Activated T-cell treated with anti-CD3 and anti-CD28 coated beads, Interleukin-2, amount 50 U/mL, for 24 hours (primary cell): ENCODE measurements around the gene CDH3.

ENCODE experiments used
- DNase-seq: peaks from one replicate; pipeline ENCODE4 v3.0.0-alpha.2; 2020
- H3K27ac Mint-ChIP-seq: 2 replicates; pipeline ENCODE4 v1.8.0; 2020; ENCODE audit warnings: mild to moderate bottlenecking, mixed read lengths
- H3K27me3 Mint-ChIP-seq: 2 replicates; pipeline ENCODE4 v1.8.0; 2020; ENCODE audit warnings: mixed read lengths
- H3K36me3 Mint-ChIP-seq: 2 replicates; pipeline ENCODE4 v1.8.0; 2020; ENCODE audit warnings: low read depth, mixed read lengths
- H3K4me1 Mint-ChIP-seq: 2 replicates; pipeline ENCODE4 v1.8.0; 2020; ENCODE audit warnings: low read depth, mixed read lengths
- H3K4me3 Mint-ChIP-seq: 2 replicates; pipeline ENCODE4 v1.8.0; 2020; ENCODE audit warnings: mild to moderate bottlenecking, moderate library complexity, mixed read lengths
- H3K9me3 Mint-ChIP-seq: 2 replicates; pipeline ENCODE4 v1.8.0; 2020; ENCODE audit warnings: mixed read lengths

Gene CDH3

DNA sequence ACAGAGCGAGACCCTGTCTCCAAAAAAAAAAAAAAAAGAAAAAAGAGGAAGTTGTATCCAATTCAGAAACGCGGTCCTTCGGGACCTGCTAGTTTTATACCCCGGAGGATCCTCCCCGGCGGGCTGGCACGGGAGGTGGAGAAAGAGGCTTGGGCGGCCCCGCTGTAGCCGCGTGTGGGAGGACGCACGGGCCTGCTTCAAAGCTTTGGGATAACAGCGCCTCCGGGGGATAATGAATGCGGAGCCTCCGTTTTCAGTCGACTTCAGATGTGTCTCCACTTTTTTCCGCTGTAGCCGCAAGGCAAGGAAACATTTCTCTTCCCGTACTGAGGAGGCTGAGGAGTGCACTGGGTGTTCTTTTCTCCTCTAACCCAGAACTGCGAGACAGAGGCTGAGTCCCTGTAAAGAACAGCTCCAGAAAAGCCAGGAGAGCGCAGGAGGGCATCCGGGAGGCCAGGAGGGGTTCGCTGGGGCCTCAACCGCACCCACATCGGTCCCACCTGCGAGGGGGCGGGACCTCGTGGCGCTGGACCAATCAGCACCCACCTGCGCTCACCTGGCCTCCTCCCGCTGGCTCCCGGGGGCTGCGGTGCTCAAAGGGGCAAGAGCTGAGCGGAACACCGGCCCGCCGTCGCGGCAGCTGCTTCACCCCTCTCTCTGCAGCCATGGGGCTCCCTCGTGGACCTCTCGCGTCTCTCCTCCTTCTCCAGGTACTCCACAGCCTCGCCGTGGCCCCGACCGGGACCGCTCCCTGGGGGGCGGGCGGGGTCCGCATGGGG, at the start of gene CDH3:
CDH3 (plus strand) TSS at position 596 of the 779 bp plus-strand sequence; CDS start at position 666, 70 bp downstream.
- peaks cover 80% of the 10 kb centered on the region for H3K27me3 Mint-ChIP-seq
- H3K36me3 Mint-ChIP-seq, result no peaks in the 10 kb centered on the region
- no peaks in the 10 kb centered on the region for H3K9me3 Mint-ChIP-seq
- H3K27ac Mint-ChIP-seq, result no peak within 1 kb of the TSS
- peak within 1 kb of the TSS; percentile 63 for H3K4me3 Mint-ChIP-seq
- peaks cover 23% of the 10 kb centered on the region for H3K4me1 Mint-ChIP-seq
- DNase-seq, result peak; percentile 48

DNA sequence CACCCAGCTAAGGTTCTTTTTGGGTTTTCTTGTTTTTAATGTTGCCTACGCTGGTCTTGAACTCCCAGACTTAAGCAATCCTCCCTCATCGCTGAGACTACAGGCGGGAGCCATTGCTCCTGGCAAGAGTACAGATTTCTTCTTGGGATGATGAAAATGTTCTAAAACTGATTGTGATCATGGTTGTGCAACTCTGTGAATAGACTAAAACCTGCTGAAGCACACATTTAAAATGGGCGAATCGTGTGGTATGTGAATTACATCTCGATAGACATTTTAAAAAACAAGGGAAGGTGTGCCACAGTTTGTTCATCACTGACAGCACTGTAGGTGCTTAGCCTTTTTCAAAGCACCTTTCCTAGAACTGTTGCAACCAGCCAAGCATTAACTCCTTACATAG, 48.8 kb upstream of the CDH3 start:
- Mint-ChIP-seq H3K27ac (no peak overlapping the region), H3K36me3 (peaks cover 3% of the 10 kb centered on the region), H3K9me3 (peaks cover 6% of the 10 kb centered on the region), H3K4me3 (no peak overlapping the region), H3K4me1 (no peaks in the 10 kb centered on the region), H3K27me3 (no peaks in the 10 kb centered on the region)
- no peak for DNase-seq

DNA sequence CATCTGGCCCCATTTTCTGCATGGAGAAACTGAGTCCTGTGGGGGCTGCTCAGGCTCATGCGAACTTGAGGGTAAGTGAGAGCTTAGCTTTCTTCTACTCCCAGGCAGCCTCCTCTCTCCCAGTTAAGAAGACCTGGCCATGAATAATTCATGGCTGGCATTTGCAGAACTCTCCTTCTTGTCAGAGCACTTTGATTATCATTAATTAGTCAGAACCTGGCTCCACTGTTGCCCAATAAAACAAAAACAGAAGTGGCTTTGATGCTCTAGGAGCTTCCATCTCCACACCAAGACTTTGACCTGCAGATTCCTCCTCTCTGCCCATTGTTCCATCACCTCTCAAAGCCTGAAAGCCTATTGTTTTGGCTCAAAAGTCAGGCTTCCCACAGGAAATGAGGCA, 45.5 kb upstream of the CDH3 start:
- Mint-ChIP-seq H3K36me3 (no peaks in the 10 kb centered on the region), H3K27me3 (no peaks in the 10 kb centered on the region), H3K9me3 (no peaks in the 10 kb centered on the region), H3K4me1 (no peaks in the 10 kb centered on the region), H3K27ac (no peak overlapping the region), H3K4me3 (no peak overlapping the region)
- DNase-seq, result no peak

DNA sequence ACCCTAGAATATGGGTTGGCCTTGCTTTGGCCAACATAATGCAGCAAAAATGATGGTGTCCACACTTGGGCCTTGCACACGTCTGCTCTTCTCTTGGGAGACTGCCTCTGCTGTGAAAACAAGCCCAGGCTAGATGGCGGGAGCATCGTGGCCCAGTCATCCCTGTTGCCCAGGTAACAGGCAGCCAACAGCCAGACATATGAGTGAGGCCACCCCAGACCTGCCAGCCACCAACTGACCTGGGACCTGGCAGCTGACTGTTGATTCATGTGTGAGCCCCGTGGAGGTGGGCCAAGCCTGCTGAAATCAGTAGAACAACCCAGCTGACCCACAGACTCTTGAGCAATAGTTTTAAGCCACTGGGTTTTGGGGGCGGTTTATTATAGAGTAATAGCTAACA, 39.4 kb upstream of the CDH3 start:
- Mint-ChIP-seq H3K27ac (no peak overlapping the region), H3K36me3 (no peaks in the 10 kb centered on the region)
- DNase-seq, result no peak

GRCh38 chr16:68607443-68607842, 37.7 kb upstream of the CDH3 start:
- DNase-seq, result no peak
- Mint-ChIP-seq H3K27ac (no peak overlapping the region), H3K4me1 (no peaks in the 10 kb centered on the region), H3K27me3 (no peaks in the 10 kb centered on the region), H3K4me3 (no peak overlapping the region), H3K9me3 (peaks cover under 1% of the 10 kb centered on the region), H3K36me3 (no peaks in the 10 kb centered on the region)

More for the DNA sequence above, 39.4 kb upstream of the CDH3 start:
- no peak overlapping the region for H3K4me3 Mint-ChIP-seq
- no peaks in the 10 kb centered on the region for H3K9me3 Mint-ChIP-seq
- no peaks in the 10 kb centered on the region for H3K27me3 Mint-ChIP-seq
- H3K4me1 Mint-ChIP-seq, result no peaks in the 10 kb centered on the region

DNA sequence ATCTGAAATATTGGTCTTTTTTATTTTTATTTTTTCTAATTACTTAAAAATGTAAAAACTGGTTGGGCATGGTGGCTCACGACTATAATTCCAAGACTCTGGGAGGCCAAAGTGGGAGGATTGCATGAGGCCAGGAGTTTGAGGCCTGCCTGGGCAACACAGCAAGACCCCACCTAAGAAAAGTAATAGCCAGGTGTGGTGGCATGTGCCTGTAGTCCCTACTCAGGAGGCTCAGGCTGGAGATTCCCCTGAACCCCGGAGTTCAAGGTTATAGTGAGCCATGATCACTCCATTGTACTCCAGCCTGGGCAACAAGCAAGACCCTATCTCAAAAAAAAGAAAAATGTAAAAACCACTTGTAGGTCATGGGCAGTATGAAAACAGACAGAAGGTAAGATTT, 36.8 kb upstream of the CDH3 start:
- H3K27ac Mint-ChIP-seq, result no peak overlapping the region
- peaks cover 4% of the 10 kb centered on the region for H3K9me3 Mint-ChIP-seq
- no peaks in the 10 kb centered on the region for H3K36me3 Mint-ChIP-seq
- H3K4me1 Mint-ChIP-seq, result no peaks in the 10 kb centered on the region
- H3K27me3 Mint-ChIP-seq, result no peaks in the 10 kb centered on the region
- no peak for DNase-seq
- no peak overlapping the region for H3K4me3 Mint-ChIP-seq

DNA sequence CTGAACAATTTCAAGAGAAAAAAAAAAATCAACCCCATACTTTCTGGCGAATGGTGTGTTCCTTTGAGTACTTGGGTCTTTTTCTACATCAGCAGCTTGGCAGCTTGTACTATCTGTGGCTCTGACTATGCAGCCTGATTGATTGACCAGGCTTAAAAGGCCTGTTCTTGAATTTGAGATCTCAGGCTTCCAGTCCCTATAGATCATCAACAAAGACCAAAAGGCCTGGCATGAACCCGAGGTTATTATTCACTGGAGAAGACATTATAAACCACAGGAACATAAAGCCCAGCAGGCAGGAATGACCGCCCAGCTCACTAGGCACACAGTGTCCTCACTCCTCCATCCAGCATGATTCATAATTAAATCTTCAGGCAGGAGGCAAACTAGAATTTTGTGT, 32.1 kb upstream of the CDH3 start:
- H3K4me3 Mint-ChIP-seq, result no peak overlapping the region
- H3K27me3 Mint-ChIP-seq, result no peaks in the 10 kb centered on the region
- H3K4me1 Mint-ChIP-seq, result no peaks in the 10 kb centered on the region
- DNase-seq, result no peak
- no peak overlapping the region for H3K27ac Mint-ChIP-seq
- H3K9me3 Mint-ChIP-seq, result peaks cover 7% of the 10 kb centered on the region
- no peaks in the 10 kb centered on the region for H3K36me3 Mint-ChIP-seq

DNA sequence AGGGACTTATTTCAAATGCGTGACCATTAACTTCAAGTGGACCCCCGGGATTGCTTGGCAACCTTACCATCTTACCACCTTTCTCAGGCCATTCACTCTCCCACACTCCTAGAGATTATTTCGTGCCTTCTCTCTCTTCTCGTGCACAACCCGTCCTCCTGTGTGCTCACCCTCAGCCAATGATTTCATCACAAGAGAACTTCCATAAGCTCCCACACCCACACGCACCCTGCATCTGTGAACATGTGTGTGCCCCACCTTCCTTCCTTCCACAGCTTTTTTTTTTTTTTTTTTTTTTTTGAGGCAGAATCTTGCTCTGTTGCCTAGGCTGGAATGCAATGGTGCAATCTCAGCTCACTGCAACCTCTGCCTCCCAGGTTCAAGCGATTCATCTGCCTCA, 27.4 kb upstream of the CDH3 start:
- Mint-ChIP-seq H3K4me3 (no peak overlapping the region), H3K27ac (no peak overlapping the region), H3K27me3 (no peaks in the 10 kb centered on the region), H3K9me3 (peaks cover 4% of the 10 kb centered on the region), H3K36me3 (no peaks in the 10 kb centered on the region), H3K4me1 (no peaks in the 10 kb centered on the region)
- DNase-seq, result no peak

- peaks cover 4% of the 10 kb centered on the region for H3K4me1 Mint-ChIP-seq
- peaks cover 13% of the 10 kb centered on the region for H3K27me3 Mint-ChIP-seq
- no peak overlapping the region for H3K27ac Mint-ChIP-seq
- no peaks in the 10 kb centered on the region for H3K9me3 Mint-ChIP-seq
- no peak overlapping the region for H3K4me3 Mint-ChIP-seq
- no peak for DNase-seq
- H3K36me3 Mint-ChIP-seq, result no peaks in the 10 kb centered on the region
Observed at GRCh38 chr16:68626557-68626956, 18.6 kb upstream of the CDH3 start.

DNA sequence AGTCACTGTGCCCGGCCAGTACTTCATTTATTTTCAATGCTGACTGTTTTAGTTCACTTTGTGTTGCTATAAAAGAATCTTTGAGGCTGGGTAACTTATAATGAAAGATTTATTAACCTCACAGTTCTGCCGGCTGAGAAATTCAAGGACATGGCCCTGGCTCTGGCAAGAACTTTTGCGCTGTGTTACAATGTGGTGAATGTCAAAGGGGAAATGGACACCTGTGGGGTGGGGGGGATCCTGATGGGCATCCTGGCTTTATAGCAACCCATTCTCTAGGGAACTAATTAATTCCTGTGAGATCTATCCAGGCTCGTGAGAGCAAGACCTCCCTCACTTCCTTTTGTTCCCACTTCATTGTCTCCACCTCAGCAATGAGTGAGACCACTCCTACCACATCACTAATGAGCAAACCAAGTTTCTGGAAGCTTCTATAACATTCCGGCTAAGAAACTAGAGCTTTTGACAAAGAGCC, 17.1 kb upstream of the CDH3 start:
- Mint-ChIP-seq H3K27me3 (peaks cover 16% of the 10 kb centered on the region), H3K36me3 (no peaks in the 10 kb centered on the region), H3K9me3 (no peaks in the 10 kb centered on the region), H3K4me1 (peaks cover 4% of the 10 kb centered on the region), H3K4me3 (no peak overlapping the region), H3K27ac (no peak overlapping the region)
- no peak for DNase-seq

GRCh38 chr16:68629351-68629910, 15.7 kb upstream of the CDH3 start:
- H3K9me3 Mint-ChIP-seq, result no peaks in the 10 kb centered on the region
- H3K27me3 Mint-ChIP-seq, result peaks cover 16% of the 10 kb centered on the region
- DNase-seq, result no peak
- no peaks in the 10 kb centered on the region for H3K36me3 Mint-ChIP-seq
- H3K4me3 Mint-ChIP-seq, result no peak overlapping the region
- peaks cover 4% of the 10 kb centered on the region for H3K4me1 Mint-ChIP-seq
- H3K27ac Mint-ChIP-seq, result no peak overlapping the region

GRCh38 chr16:68636064-68636560, 9.0 kb upstream of the CDH3 start:
- Mint-ChIP-seq H3K27me3 (peaks cover 7% of the 10 kb centered on the region), H3K9me3 (no peaks in the 10 kb centered on the region), H3K4me1 (peaks cover 16% of the 10 kb centered on the region), H3K4me3 (no peak overlapping the region), H3K27ac (no peak overlapping the region), H3K36me3 (no peaks in the 10 kb centered on the region)
- DNase-seq, result no peak

DNA sequence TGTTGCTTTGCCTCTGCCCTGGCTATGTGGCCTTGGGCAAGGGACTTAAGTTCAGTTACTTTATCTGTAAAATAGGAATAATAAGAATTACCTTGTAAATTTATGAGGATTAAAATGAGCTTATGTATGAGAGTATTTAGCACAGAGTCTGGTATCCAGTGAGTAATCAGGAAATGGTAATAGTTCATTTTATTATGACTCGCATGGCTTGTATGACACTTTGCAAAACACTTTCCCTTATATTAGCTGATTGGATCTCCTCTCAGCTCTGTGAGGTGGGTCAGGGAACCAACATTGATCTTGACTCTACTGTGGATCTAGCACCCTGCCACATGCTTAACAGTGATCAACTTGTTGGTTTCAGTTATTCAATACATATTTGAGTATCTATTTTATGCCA, 8.3 kb upstream of the CDH3 start:
- H3K27me3 Mint-ChIP-seq, result peaks cover 7% of the 10 kb centered on the region
- no peak for DNase-seq

DNA sequence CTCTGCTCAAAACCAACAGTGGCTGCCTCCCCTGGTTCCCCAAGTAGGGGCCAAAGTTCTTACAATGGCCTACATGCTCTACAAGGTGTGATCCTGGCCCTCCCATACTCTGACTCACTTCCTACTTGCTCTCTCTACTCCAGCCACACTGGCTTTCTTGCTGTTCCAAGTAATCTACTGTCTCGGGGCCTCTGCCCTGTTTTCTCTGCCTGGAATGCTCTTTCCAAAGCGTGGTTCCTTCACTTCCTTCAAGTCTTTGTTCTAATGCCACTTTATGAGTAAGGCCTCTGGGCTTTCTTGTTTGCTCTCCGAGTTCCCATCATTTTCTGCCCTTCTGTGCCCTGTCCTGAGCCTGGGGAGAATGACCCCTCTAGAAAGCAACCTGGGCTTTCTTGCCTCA, 4.1 kb upstream of the CDH3 start:
- H3K27me3 Mint-ChIP-seq, result peaks cover 45% of the 10 kb centered on the region
- peaks cover 29% of the 10 kb centered on the region for H3K4me1 Mint-ChIP-seq
- no peak overlapping the region for H3K4me3 Mint-ChIP-seq
- no peaks in the 10 kb centered on the region for H3K9me3 Mint-ChIP-seq
- H3K27ac Mint-ChIP-seq, result no peak overlapping the region
- DNase-seq, result no peak
- no peaks in the 10 kb centered on the region for H3K36me3 Mint-ChIP-seq

More for the DNA sequence above, 8.3 kb upstream of the CDH3 start:
- H3K4me1 Mint-ChIP-seq, result peaks cover 16% of the 10 kb centered on the region
- no peaks in the 10 kb centered on the region for H3K9me3 Mint-ChIP-seq
- no peak overlapping the region for H3K27ac Mint-ChIP-seq
- no peak overlapping the region for H3K4me3 Mint-ChIP-seq
- no peaks in the 10 kb centered on the region for H3K36me3 Mint-ChIP-seq

- H3K27me3 Mint-ChIP-seq, result peaks cover 56% of the 10 kb centered on the region
- no peak overlapping the region for H3K4me3 Mint-ChIP-seq
Observed at GRCh38 chr16:68642047-68642435, 3.1 kb upstream of the CDH3 start.

More at GRCh38 chr16:68642047-68642435, 3.1 kb upstream of the CDH3 start:
- Mint-ChIP-seq H3K9me3 (no peaks in the 10 kb centered on the region), H3K27ac (no peak overlapping the region), H3K36me3 (no peaks in the 10 kb centered on the region), H3K4me1 (peaks cover 21% of the 10 kb centered on the region)
- no peak for DNase-seq
